Body of pancreas (tissue), 4 donors: ENCODE data around the gene PDE4D.

Experiments used
- POLR2A ChIP-seq, 3 donors: fragments of 450-650 bp; IDR thresholded peaks; one replicate each; pipeline ENCODE4 v1.6.1; 2016; ENCODE audit warnings: antibody characterized with exemption in 3 of 3, mild to moderate bottlenecking in 2 of 3
- TF ChIP-seq, protein P1 (sequence below), 7 experiments: fragments of 450-650 bp in 4 of 7; fragments of 200-600 bp in 3 of 7; sonication (generic) in 3 of 7; IDR thresholded peaks; one replicate each; pipeline ENCODE4 v1.5.1; 2016 to 2019; ENCODE audit warnings: antibody characterized with exemption in 7 of 7

DNA sequence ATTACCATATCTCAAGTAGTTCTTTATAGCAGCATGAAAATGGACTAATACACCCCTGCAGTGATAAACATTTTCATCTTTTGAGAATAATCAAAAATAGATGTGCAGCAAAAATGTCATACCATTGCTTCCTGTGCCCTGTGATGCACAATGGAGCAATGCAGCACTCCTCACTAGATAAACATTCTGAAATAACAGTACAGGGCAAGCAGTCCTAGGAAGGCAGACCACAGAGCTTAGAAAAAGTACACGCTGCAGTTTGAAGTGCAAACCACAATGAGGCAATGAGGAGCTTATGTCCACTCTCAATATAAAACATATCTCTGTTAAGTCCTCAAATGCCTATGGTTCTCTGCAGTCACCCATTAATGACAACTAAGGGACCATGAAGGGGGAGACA, 367.6 kb downstream of the PDE4D start:
- TF ChIP-seq, protein P1, sequence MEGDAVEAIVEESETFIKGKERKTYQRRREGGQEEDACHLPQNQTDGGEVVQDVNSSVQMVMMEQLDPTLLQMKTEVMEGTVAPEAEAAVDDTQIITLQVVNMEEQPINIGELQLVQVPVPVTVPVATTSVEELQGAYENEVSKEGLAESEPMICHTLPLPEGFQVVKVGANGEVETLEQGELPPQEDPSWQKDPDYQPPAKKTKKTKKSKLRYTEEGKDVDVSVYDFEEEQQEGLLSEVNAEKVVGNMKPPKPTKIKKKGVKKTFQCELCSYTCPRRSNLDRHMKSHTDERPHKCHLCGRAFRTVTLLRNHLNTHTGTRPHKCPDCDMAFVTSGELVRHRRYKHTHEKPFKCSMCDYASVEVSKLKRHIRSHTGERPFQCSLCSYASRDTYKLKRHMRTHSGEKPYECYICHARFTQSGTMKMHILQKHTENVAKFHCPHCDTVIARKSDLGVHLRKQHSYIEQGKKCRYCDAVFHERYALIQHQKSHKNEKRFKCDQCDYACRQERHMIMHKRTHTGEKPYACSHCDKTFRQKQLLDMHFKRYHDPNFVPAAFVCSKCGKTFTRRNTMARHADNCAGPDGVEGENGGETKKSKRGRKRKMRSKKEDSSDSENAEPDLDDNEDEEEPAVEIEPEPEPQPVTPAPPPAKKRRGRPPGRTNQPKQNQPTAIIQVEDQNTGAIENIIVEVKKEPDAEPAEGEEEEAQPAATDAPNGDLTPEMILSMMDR (IDR thresholded peaks at IDR 0.05): no peak
- TF ChIP-seq POLR2A (IDR thresholded peaks at IDR 0.05): no peak
